Epithelial cell of prostate (primary cell): ENCODE data around the gene LNX1.
"Not testable (repeated sequence)": the region's sequence is repeated elsewhere in the genome, so short reads cannot be mapped to it uniquely, and the experiment has no call there.

ENCODE experiments used
- DNase-seq: peaks from one replicate; pipeline ENCODE4 v3.0.0-alpha.2; 2011; ENCODE audit warnings: low read depth, low spot score
- H3K27ac ChIP-seq: fragments of 450-650 bp; 2 replicates; pipeline ENCODE4 v1.5.1; 2017; ENCODE audit warnings: mild to moderate bottlenecking

The LNX1 gene

GRCh38 chr4:53421791-53422190 lies 169.5 kb downstream of the LNX1 start:
- no peak for DNase-seq
- no peak overlapping the region for H3K27ac ChIP-seq

- H3K27ac ChIP-seq, result no peak overlapping the region
- DNase-seq, result no peak
These were observed 172.1 kb downstream of the LNX1 start for GRCh38 chr4:53419208-53419607.

GRCh38 chr4:53409479-53409878 lies 181.8 kb downstream of the LNX1 start:
- not testable (repeated sequence) for DNase-seq, H3K27ac ChIP-seq
